ENCODE measurements around the gene ANKRD18A.
A peak's percentile ranks its signal among the peaks of the same experiment; 100 is the strongest.
"Not testable (repeated sequence)": the region's sequence is repeated elsewhere in the genome, so short reads cannot be mapped to it uniquely, and the experiment has no call there.

Gene ANKRD18A

DNA sequence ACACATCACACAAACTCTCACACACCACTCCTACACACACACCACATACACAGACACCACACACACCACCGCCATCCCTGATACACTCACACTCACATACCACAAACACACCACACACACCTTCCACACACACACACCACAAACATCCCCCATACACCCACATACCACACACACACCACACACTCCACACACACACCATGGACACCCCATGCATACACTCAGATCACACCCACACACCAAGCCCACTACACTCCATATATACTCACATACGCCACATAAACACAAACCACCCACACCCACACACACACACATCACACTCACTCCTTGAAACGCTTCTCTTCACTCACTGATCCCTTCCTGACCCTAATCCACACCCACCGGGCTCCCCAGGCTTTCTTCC lies 9.1 kb upstream of the ANKRD18A start:
- no peak for DNase-seq (ENCODE audit: low read depth)
- H3K4me3 ChIP-seq (ENCODE audit: low read length): no peak overlapping the region
- TF ChIP-seq, protein P1, sequence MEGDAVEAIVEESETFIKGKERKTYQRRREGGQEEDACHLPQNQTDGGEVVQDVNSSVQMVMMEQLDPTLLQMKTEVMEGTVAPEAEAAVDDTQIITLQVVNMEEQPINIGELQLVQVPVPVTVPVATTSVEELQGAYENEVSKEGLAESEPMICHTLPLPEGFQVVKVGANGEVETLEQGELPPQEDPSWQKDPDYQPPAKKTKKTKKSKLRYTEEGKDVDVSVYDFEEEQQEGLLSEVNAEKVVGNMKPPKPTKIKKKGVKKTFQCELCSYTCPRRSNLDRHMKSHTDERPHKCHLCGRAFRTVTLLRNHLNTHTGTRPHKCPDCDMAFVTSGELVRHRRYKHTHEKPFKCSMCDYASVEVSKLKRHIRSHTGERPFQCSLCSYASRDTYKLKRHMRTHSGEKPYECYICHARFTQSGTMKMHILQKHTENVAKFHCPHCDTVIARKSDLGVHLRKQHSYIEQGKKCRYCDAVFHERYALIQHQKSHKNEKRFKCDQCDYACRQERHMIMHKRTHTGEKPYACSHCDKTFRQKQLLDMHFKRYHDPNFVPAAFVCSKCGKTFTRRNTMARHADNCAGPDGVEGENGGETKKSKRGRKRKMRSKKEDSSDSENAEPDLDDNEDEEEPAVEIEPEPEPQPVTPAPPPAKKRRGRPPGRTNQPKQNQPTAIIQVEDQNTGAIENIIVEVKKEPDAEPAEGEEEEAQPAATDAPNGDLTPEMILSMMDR (IDR thresholded peaks at IDR 0.05; ENCODE audit: insufficient read depth, low read depth, low read length, missing control alignments): no peak

DNA sequence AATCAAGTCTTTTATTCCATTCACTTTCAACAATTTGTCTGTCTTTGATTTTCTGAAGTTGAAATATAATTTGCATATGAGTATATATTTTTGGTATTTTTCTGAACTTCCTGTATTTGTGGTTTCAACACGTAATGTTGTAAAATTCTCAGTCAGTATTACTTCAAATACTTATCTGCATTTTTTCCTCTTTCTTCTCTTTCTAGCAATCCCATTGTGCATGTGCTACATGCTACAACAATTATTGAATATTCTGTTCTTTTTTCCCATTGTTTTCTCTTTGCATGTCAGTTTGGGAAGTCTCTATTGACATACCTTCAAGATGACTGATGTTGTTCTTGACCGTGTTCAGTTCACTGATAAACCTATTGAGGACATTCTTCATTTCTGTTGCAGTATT lies 5.6 kb upstream of the ANKRD18A start:
- DNase-seq (ENCODE audit: low read depth): peak; percentile 13
- H3K4me3 ChIP-seq (ENCODE audit: low read length): no peak overlapping the region
- TF ChIP-seq, protein P1 (IDR thresholded peaks at IDR 0.05; ENCODE audit: insufficient read depth, low read depth, low read length, missing control alignments): no peak

DNA sequence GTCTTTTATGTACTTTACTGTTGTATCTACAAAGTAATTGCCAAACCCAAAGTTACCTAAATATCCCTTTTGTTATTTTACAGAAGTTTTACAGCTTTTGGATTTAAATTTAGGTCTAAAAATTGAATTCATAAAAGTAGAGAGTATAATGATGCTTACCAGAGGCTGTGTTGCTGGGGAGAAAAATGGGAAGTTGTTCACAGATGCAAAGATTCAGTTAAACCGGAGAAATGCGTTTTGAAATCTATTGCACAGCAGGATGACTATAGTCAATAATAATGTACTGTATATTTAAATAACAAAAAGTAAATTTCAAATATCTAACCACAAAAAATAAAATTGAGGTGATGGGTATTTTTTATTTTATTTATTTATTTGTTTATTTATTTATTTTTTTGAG lies 2.6 kb upstream of the ANKRD18A start:
- no peak for DNase-seq (ENCODE audit: low read depth)
- H3K4me3 ChIP-seq (ENCODE audit: low read length): no peak overlapping the region
- TF ChIP-seq, protein P1 (IDR thresholded peaks at IDR 0.05; ENCODE audit: insufficient read depth, low read depth, low read length, missing control alignments): no peak

DNA sequence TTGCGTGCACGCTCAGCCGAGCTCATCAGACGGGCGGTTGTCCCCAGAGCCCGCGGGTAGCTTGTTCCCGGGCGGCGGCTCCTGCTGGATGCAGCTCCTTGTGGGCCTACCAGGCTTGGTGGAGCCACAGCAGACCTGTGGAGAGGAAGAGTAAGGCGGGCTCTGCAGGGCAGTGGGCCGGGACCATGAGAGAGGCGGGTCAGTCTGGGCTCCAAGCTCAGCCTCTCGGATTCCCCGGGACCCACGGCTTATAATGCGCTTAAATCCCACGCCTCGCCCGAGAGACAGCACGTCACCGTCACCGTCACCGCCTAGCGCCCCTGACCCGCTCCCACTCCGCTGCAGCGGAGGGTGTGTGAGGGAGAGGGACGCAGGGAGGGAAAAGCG lies 1.9 kb upstream of the ANKRD18A start:
- DNase-seq (ENCODE audit: low read depth): no peak
- TF ChIP-seq, protein P1 (IDR thresholded peaks at IDR 0.05; ENCODE audit: insufficient read depth, low read depth, low read length, missing control alignments): no peak
- H3K4me3 ChIP-seq (ENCODE audit: low read length): peak overlapping the region; percentile 67

DNA sequence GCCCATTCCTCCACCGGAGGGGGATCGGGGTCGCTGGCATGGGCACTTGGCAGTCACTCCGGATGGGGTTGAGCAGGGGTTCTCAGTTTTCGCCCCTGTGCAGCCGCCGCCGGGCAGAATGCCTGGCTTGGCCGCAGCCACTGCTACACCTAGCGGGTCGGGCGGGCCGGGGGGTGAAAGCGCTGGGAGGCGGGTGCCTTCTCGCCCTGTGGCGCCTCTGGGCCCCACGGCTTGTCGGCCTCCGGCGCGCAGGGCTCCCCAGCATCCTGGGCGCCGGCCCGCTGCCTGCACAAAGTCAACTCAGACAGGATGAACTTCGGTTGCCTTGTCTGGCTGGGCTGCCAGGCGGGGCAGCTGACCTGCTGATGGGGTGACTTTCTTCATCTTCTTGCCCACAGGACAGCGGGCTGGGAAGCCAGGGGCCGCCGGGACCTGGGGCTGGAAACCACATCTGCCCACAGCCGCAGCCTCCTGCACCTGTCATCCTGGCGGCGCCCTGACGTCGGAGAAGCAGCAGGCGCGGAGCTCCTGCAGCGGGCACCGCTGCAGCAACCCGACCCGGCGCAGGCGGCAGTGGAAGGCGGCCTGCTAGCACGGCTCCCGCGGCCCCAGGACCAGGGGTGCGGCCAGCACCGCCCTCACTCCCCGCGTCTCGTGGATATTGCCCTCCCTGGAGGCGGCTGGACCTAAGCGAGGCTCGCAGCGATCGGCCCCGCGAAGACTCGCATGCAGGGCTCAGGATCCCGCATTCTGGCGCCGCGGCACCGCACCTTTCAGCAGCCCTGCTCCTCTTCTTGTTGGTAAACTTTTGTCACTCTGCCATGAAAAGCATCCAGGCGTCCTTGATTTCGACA lies 1.3 kb upstream of the ANKRD18A start:
- peak; percentile 49 for DNase-seq (ENCODE audit: low read depth)
- TF ChIP-seq, protein P1 (IDR thresholded peaks at IDR 0.05; ENCODE audit: insufficient read depth, low read depth, low read length, missing control alignments): no peak
- H3K4me3 ChIP-seq (ENCODE audit: low read length): peak overlapping the region; percentile 67

DNA sequence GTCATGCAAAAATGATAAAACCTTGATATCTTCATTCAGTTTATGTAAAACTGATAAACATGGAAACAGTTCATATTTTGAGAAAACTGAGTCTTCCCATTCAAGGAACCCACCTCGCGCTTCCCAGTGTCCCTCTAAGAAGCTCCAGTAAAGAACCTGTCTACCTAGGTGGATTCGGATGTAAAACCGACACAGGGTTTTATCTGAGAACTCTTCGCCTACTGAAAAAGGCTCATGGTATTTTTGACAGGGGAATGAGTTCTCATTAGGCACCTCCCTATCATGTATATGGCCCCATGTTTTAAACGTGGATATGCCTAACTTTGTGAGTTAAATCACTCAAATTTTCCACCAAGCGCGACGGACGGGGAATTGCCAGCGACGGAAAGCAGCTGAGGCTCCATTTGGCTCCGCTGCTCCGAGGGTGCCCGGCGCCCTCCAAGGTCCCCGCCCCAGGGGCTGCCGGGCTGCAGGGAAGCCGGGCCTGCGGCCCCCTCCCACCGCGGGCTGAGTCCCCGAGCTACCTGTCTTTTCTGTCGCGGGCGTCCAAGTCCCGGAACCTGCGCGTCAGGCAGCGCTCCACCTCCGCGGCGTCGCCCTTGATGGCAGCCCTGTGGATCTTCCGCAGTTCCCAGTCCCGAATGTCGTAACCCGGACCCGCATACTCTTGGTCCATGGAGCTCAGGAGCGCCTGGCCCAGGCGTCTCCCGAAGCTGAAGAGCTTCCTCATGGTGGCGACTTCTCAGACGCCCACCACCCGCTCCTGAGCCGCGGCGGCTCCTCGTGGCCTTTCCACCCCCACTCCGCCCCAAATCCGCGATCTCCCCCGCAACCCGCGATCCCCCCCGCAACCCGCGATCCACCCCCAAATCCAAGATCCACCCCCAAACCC lies 594 bp downstream of the ANKRD18A start:
- peak; percentile 22 for DNase-seq (ENCODE audit: low read depth)
- H3K4me3 ChIP-seq (ENCODE audit: low read length): peak overlapping the region; percentile 67
- TF ChIP-seq, protein P1 (IDR thresholded peaks at IDR 0.05; ENCODE audit: insufficient read depth, low read depth, low read length, missing control alignments): no peak

DNA sequence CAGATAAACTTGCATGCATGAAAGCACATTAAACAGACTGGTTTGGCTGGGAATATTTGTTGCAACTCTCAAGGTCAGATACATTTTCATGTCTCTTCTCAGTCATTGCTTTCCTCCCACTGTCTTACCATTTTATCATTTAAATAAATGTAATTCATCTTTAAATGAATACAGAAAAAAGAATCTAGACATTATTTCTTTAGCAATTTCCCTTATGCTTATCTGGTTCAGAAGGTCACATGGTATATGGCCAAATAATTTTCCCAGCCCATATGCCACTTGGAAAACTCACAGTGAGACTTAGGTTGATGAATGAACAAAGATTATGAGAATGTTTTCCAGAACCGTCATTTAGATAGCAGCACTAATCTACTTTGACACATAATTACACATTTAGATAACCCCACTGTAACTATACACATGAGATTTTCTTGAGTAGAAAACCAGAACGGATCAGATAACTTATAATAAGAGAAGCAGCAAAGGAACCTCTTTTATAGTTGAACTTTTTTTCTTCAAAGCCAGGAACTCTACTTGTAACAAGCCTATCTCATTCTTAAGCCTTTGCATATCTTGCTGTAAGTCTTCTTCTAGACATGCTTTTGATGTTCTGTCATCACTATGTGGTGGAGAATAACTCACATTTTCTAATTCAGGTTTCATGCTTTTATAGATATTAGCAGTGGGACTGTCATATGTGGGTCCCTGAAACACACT lies 22.2 kb downstream of the ANKRD18A start:
- not testable (repeated sequence) for H3K4me3 ChIP-seq (ENCODE audit: low read length); DNase-seq (ENCODE audit: low read depth)

DNA sequence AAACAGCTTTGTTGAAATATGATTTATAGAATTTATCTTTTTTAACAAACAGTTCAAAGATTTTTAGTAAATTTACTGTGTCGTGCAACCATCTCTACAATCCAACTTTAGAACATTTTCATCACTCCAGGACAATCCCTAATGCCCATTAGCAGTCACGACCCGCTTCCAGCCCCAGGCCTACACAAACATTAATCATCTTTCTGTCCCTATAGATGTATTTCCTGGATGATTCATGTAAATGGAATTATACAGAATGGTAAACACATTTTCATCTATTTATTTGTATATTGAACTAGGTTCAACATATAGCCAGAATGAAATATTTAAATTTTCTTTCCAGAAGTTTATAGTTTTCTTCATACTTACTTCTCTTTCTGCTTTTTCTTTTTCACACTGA lies 25.3 kb downstream of the ANKRD18A start:
- not testable (repeated sequence) for H3K4me3 ChIP-seq (ENCODE audit: low read length)
- peak; percentile 18 for DNase-seq (ENCODE audit: low read depth)

All from epithelial cell of esophagus (primary cell).